Measurements from ENCODE around the gene HIKESHI.

GRCh38 chr11:86301742-86302091 is 323 bp upstream of the HIKESHI start:
- TF ChIP-seq, protein P1, sequence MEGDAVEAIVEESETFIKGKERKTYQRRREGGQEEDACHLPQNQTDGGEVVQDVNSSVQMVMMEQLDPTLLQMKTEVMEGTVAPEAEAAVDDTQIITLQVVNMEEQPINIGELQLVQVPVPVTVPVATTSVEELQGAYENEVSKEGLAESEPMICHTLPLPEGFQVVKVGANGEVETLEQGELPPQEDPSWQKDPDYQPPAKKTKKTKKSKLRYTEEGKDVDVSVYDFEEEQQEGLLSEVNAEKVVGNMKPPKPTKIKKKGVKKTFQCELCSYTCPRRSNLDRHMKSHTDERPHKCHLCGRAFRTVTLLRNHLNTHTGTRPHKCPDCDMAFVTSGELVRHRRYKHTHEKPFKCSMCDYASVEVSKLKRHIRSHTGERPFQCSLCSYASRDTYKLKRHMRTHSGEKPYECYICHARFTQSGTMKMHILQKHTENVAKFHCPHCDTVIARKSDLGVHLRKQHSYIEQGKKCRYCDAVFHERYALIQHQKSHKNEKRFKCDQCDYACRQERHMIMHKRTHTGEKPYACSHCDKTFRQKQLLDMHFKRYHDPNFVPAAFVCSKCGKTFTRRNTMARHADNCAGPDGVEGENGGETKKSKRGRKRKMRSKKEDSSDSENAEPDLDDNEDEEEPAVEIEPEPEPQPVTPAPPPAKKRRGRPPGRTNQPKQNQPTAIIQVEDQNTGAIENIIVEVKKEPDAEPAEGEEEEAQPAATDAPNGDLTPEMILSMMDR (IDR thresholded peaks at IDR 0.05) = no peak
- TF ChIP-seq POLR2A (IDR thresholded peaks at IDR 0.05) = no peak

Data from Peyer's patch (tissue), 4 donors.